HepG2 (cell line): ENCODE data around the gene STX1B. TPM values are rescaled to one million over a fixed set of nuclear protein-coding genes. Genes with fewer than 3 reads are reported as not detected.

Experiments used
- ARHGAP35 ChIP-seq: sonication (generic); formaldehyde crosslinking; IDR thresholded peaks from 2 replicates; pipeline ENCODE4 v1.9.0; 2022; ENCODE audit warnings: mild to moderate bottlenecking, inconsistent platforms, moderate library complexity, missing genetic modification reagents, borderline replicate concordance
- DNMT3B ChIP-seq: conservative IDR thresholded peaks from 2 replicates; pipeline ENCODE4 v1.6.1; 2016; ENCODE audit warnings: missing biosample characterization, control low read depth
- E2F2 ChIP-seq: sonication (generic); formaldehyde crosslinking; IDR thresholded peaks from 2 replicates; pipeline ENCODE4 v1.4.0; 2020; ENCODE audit warnings: missing genetic modification reagents, borderline replicate concordance
- FOXC1 ChIP-seq: sonication (generic); formaldehyde crosslinking; IDR thresholded peaks from 2 replicates; pipeline ENCODE4 v1.8.0; 2022; ENCODE audit warnings: mild to moderate bottlenecking, missing genetic modification reagents, borderline replicate concordance
- KDM5B ChIP-seq: sonication (generic); formaldehyde crosslinking; IDR thresholded peaks from 2 replicates; pipeline ENCODE4 v1.4.0; 2020; ENCODE audit warnings: missing genetic modification reagents, mild to moderate bottlenecking, borderline replicate concordance
- RCOR2 ChIP-seq: IDR thresholded peaks from 2 replicates; pipeline ENCODE4 v1.6.1; 2016; ENCODE audit warnings: missing biosample characterization, missing genetic modification reagents
- RFX3 ChIP-seq: IDR thresholded peaks from 2 replicates; pipeline ENCODE4 v1.6.1; 2016; ENCODE audit warnings: missing biosample characterization, missing genetic modification reagents
- SP1 ChIP-seq, 2 experiments: fragments of 450-650 bp in 1 of 2; sonication (generic) in 1 of 2; formaldehyde crosslinking in 1 of 2; IDR thresholded peaks; 2 replicates each; pipeline versions ENCODE4 v1.4.0 to v1.6.1; 2016 to 2020; ENCODE audit warnings: missing genetic modification reagents in 1 of 2
- THAP9 ChIP-seq: sonication (generic); formaldehyde crosslinking; IDR thresholded peaks from 2 replicates; pipeline ENCODE4; 2020; ENCODE audit warnings: missing genetic modification reagents, mild to moderate bottlenecking, borderline replicate concordance
- XRCC5 ChIP-seq: fragments of 200-400 bp; formaldehyde crosslinking; optimal IDR thresholded peaks from 2 replicates; pipeline ENCODE3; 2017; ENCODE audit warnings: mild to moderate bottlenecking, low read length
- YEATS2 ChIP-seq: sonication (generic); formaldehyde crosslinking; IDR thresholded peaks from 2 replicates; pipeline ENCODE4 v1.4.0; 2020; ENCODE audit warnings: missing genetic modification reagents, borderline replicate concordance
- ZNF136 ChIP-seq: sonication (generic); formaldehyde crosslinking; IDR thresholded peaks from 2 replicates; pipeline ENCODE4 v1.8.1; 2022; ENCODE audit warnings: low read depth, mild to moderate bottlenecking, moderate library complexity, missing genetic modification reagents
- ZNF280D ChIP-seq: sonication (generic); formaldehyde crosslinking; IDR thresholded peaks from 2 replicates; pipeline ENCODE4 v1.5.1; 2020; ENCODE audit warnings: mild to moderate bottlenecking, missing genetic modification reagents
- ZNF326 ChIP-seq: sonication (generic); formaldehyde crosslinking; IDR thresholded peaks from 2 replicates; pipeline ENCODE4 v1.4.0; 2020; ENCODE audit warnings: missing genetic modification reagents, borderline replicate concordance
- ZNF484 ChIP-seq: sonication (generic); formaldehyde crosslinking; IDR thresholded peaks from 2 replicates; pipeline ENCODE4 v1.5.1; 2020; ENCODE audit warnings: mild to moderate bottlenecking, low read depth, missing genetic modification reagents, borderline replicate concordance
- ZNF713 ChIP-seq: sonication (generic); formaldehyde crosslinking; IDR thresholded peaks from 2 replicates; pipeline ENCODE4 v1.4.0; 2020; ENCODE audit warnings: mild to moderate bottlenecking, missing genetic modification reagents
- ZSCAN29 ChIP-seq: sonication (generic); formaldehyde crosslinking; conservative IDR thresholded peaks from 2 replicates; pipeline ENCODE4 v1.4.0; 2020; ENCODE audit warnings: mild to moderate bottlenecking, missing genetic modification reagents
- polyA plus RNA-seq, 8 experiments: library from polyadenylated mRNA; depleted of rRNA in 3 of 8; stranded (reverse) in 7 of 8; unstranded in 1 of 8; fragments of >200 nt; fragmentation: Illumina TruSeq in 4 of 8; extraction: Trizol in 4 of 8; gene quantifications; 2 replicates each; pipeline versions ENCODE4 v1.2.1 to v1.2.3, GENCODE V29; 2011 to 2016; ENCODE audit warnings: low read depth in 4 of 8, missing spikeins in 1 of 8, mixed read lengths in 1 of 8; ENCODE audit not compliant: insufficient read depth in 1 of 8
- total RNA-seq, 5 experiments: library from RNA; depleted of rRNA; stranded (reverse); fragments of >200 nt; fragmentation: Illumina TruSeq; extraction: Trizol; gene quantifications; 2 replicates each; pipeline ENCODE4 v1.2.3, GENCODE V29; 2016; ENCODE audit warnings: low read depth in 1 of 5

Gene STX1B
- total and polyA plus RNA-seq, 2 of the 13 experiments (the other 11 are each of a cell fraction or from before 2014, with no cell fraction given) = 2.1 to 3.0 TPM

- TF ChIP-seq ARHGAP35 (CRISPR knock-in tag) (peak; percentile 96; the same call in 1 of the 2 replicates), THAP9 (CRISPR knock-in tag) (peak; percentile 86; the same call in 1 of the 2 replicates), ZNF136 (peak; percentile 85; the same call in 1 of the 2 replicates), RFX3 (CRISPR knock-in tag) (no peak), YEATS2 (peak; percentile 73; the same call in 1 of the 2 replicates), XRCC5 (peak; percentile 50), KDM5B (CRISPR knock-in tag) (peak; percentile 77; the same call in 1 of the 2 replicates), ZNF326 (CRISPR knock-in tag) (no peak), SP1 (IDR thresholded peaks at IDR 0.05) (no peak), SP1 (CRISPR knock-in tag; IDR thresholded peaks at IDR 0.05) (peak; percentile 56), ZNF713 (peak; percentile 18; the same call in 1 of the 2 replicates), ZNF484 (CRISPR knock-in tag) (no peak), ZSCAN29 (CRISPR knock-in tag) (no peak), FOXC1 (CRISPR knock-in tag) (peak; percentile 94), RCOR2 (CRISPR knock-in tag) (peak; percentile 93; the same call in 1 of the 2 replicates), E2F2 (CRISPR knock-in tag) (peak; percentile 33; the same call in 1 of the 2 replicates), ZNF280D (CRISPR knock-in tag) (peak; percentile 58; the same call in 1 of the 2 replicates), DNMT3B (CRISPR knock-in tag) (peak; percentile 79; the same call in 1 of the 2 replicates)
Observed at GRCh38 chr16:31032736-31033708, 22.6 kb upstream of the STX1B start, which contains the start of gene STX4 (continued).
